Inferior parietal cortex (tissue), 1 donor: ENCODE data around the gene FFAR1.

Source experiments
- DNase-seq: peaks from one replicate; pipeline ENCODE4 v3.0.0-alpha.2; 2016; ENCODE audit errors: extremely low spot score

FFAR1 gene

DNA sequence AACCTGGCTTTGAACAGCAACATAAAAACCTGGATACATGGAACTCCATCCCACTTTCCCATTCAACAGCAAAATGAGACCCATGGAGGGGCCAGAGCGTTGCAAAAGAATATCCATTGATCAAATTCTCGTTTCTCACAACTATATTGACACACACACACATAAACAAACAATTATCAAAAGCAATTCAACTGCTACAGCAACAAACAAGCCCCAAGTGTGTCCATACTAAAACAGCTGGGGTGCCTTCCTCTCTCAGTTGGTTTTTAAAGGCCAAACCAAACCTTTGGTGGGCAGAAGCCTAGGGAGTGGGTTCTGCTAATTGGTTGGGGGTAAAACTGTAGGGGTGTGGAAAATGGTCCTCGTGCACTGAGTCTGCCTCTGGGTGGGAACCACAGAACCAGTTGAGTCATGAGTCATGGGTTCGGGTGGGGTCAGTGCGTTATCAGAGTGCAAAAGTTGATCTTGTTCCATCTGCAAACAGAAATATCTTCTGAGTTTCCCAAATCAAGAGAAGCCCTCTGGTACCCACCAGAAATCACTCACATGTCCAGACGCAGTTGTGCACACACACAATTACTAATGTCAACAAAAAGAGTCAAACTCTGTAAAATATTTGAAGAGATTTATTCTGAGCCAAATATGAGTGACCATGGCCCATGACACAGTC lies 41.6 kb downstream of the FFAR1 start:
- DNase-seq, result no peak

DNA sequence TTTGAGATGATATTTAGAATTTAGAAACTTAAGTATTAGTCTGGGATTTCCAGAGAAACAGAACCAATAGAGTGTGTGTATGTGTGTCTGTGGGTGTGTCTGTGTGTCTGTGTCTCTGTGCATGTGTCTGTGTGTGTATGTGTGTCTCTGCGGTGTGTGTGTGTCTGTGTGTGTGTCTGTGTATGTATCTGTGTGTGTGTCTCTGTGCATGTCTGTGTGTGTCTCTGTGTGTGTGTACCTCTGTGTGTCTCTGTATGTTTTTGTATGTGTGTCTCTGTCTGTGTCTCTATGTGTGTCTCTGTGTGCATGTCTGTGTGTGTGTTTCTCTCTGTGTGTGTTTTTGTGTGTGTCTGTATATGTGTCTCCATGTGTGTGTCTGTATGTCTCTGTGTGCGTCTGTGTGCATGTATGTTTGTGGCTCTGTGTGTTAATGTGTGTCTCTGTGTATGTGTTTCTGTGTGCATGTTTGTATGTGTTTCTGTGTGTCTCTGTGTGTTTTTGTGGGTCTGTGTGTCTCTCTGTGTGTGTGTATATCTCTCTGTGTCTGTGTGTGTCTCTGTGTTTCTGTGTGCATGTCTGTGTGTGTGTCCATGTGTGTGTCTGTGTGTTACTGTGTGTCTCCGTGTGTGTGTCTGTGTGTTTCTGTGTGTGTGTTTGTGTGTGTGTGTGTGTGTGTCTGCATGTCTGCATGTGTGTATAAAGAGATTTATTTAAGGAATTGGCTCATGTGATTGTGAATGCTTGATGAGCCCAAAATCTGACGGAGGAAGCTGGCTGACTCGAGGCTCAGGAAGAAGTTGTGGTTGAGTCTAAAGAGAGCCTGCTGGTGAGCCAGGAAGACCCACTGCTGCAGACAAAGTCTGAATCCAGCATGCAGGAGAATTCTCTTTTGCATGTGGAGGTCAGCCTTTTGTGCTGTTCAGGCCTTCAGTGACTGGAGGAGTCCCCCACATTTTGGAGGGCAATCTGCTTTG lies 45.3 kb downstream of the FFAR1 start:
- no peak for DNase-seq

- DNase-seq, result no peak
Observed at GRCh38 chr19:35395382-35396199, 47.9 kb downstream of the FFAR1 start.

DNA sequence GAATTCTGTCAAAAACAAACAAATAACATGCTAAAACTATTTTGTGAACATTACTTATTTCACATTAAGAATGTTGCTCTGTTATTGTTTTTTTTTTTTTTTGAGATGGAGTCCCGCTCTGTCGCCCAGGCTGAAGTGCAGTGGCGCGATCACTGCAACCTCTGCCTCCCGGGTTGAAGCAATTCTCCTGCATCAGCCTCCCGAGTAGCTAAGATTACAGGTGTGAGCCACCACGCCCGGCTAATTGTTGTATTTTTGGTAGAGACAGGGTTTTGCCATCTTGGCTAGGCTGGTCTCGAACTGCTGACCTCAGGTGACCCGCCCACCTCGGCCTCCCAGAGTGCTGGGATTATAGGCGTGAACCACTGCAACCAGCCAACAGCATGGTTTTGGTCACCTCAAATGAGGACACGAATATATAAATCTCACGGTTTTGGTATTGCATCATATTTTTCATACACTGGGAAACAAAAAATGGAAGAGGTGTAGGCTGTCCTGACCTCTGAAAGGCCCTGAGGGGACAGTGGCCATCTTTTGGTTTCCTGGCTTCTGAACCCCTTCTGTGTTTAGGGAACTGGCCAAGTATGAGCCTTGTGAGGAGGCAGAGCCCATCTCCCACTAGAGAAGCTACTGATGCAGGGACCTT lies 48.7 kb downstream of the FFAR1 start:
- DNase-seq, result no peak

DNA sequence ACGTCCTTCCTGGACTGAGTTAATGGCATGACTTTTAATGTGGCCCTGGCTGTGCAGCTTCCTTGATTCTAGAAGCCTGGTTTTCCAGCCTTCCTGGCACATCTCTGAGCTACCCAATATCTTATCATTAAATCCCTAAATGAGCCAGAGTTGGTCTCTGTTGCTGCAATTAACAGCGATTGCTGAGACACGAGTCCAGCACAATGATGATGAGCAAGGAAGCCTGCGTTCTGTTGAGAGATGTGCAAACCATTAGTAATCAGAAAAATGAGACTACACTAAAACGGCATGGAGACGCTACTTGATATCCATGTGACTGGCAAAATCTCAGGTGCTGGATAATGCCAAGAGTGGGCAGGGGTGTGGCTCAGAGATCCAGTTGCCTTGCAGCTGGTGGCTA lies 49.4 kb downstream of the FFAR1 start:
- no peak for DNase-seq
